OCI-LY1 (cell line): ENCODE measurements around the gene DLGAP3.

Experiments used
- H2AFZ ChIP-seq: fragments of 200-600 bp; sonication (generic), shearing (Covaris generic); 2 replicates; pipeline ENCODE4 v1.6.0; 2014; ENCODE audit warnings: antibody characterized with exemption, mild to moderate bottlenecking, low read length
- H3F3A ChIP-seq: fragments of 200-600 bp; sonication (generic), shearing (Covaris generic); 2 replicates; pipeline ENCODE4 v1.6.0; 2014; ENCODE audit warnings: mild to moderate bottlenecking, antibody characterized with exemption, low read length, moderate library complexity; ENCODE audit not compliant: insufficient read depth
- H3K27ac ChIP-seq: fragments of 200-600 bp; sonication (generic); 2 replicates; pipeline ENCODE4 v1.5.1; 2014; ENCODE audit warnings: low read length, mixed run types, mild to moderate bottlenecking, low read depth; ENCODE audit not compliant: poor library complexity, severe bottlenecking
- H3K27me3 ChIP-seq: fragments of 200-600 bp; sonication (generic); 2 replicates; pipeline ENCODE4 v1.6.0; 2014; ENCODE audit warnings: antibody characterized with exemption, mild to moderate bottlenecking, low read length, moderate library complexity; ENCODE audit not compliant: insufficient read depth
- H3K36me3 ChIP-seq: fragments of 200-600 bp; sonication (generic); 2 replicates; pipeline ENCODE4 v1.6.1; 2014; ENCODE audit warnings: mild to moderate bottlenecking, antibody characterized with exemption, low read length, moderate library complexity, mixed read lengths; ENCODE audit not compliant: insufficient read depth
- H3K4me1 ChIP-seq: fragments of 200-600 bp; sonication (generic); 2 replicates; pipeline ENCODE4 v1.5.1; 2014; ENCODE audit warnings: mild to moderate bottlenecking, low read length, moderate library complexity; ENCODE audit not compliant: insufficient read depth, severe bottlenecking
- H3K4me2 ChIP-seq: fragments of 200-600 bp; sonication (generic), shearing (Covaris generic); 2 replicates; pipeline ENCODE4 v1.6.1; 2014; ENCODE audit warnings: low read length
- H3K4me3 ChIP-seq: fragments of 200-600 bp; sonication (generic); 2 replicates; pipeline ENCODE4 v1.5.1; 2014; ENCODE audit warnings: low read length, low read depth, mild to moderate bottlenecking, mixed read lengths; ENCODE audit not compliant: poor library complexity, severe bottlenecking
- H3K79me2 ChIP-seq: fragments of 200-600 bp; shearing (Covaris generic); 2 replicates; pipeline ENCODE4 v1.6.1; 2016; ENCODE audit warnings: mixed run types, low read length, mixed read lengths; ENCODE audit not compliant: insufficient read depth
- H3K9ac ChIP-seq: fragments of 200-600 bp; sonication (generic), shearing (Covaris generic); 2 replicates; pipeline ENCODE4 v1.6.1; 2014; ENCODE audit warnings: mild to moderate bottlenecking, low read length, mixed read lengths
- H3K9me2 ChIP-seq: fragments of 200-600 bp; sonication (generic), shearing (Covaris generic); 2 replicates; pipeline ENCODE4 v1.6.1; 2014; ENCODE audit warnings: low read depth, mild to moderate bottlenecking, low read length, mixed read lengths
- H3K9me3 ChIP-seq: fragments of 200-600 bp; shearing (Covaris generic); 2 replicates; pipeline ENCODE4 v1.6.1; 2014; ENCODE audit warnings: low read length, mixed read lengths
- H4K20me1 ChIP-seq: fragments of 200-600 bp; sonication (generic), shearing (Covaris generic); 2 replicates; pipeline ENCODE4 v1.6.0; 2016; ENCODE audit warnings: mild to moderate bottlenecking, low read length; ENCODE audit not compliant: insufficient read depth
- EZH2 ChIP-seq: fragments of 200-600 bp; sonication (generic), shearing (Covaris generic); IDR thresholded peaks from 2 replicates; pipeline ENCODE4 v1.8.0; 2017; ENCODE audit warnings: borderline replicate concordance, mixed run types, mild to moderate bottlenecking, antibody characterized with exemption, low read length, moderate library complexity, mixed read lengths
- TF ChIP-seq, protein P1 (sequence below): fragments of 200-600 bp; sonication (generic), shearing (Covaris generic); IDR thresholded peaks from 2 replicates; pipeline ENCODE4 v1.5.1; 2017; ENCODE audit warnings: mild to moderate bottlenecking, antibody characterized with exemption, low read length, moderate library complexity, mixed read lengths

The DLGAP3 gene

DNA sequence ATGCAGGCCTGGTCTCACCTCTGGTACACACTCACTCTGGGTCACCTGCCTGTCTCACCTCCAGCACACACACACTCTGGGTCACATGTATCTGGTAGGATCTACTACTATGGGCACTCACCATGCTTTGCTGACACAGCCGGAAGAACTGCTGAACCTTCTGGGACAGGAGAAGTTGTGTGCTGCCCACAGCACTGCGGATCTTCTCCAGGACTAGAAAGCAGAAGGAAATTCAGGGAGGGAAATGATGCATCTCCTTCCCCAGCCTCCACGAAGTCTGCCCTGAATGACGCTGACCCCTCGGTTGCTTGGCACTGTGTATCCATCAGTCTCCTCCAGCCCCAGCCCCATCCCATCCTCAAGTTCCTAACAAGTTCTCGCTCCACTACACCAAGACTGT is 62.0 kb downstream of the DLGAP3 start:
- no peaks in the 10 kb centered on the region for H3K9me2 ChIP-seq
- H3K79me2 ChIP-seq, result no peaks in the 10 kb centered on the region
- peaks cover 10% of the 10 kb centered on the region for H3K4me1 ChIP-seq
- no peaks in the 10 kb centered on the region for H4K20me1 ChIP-seq
- TF ChIP-seq, protein P1, sequence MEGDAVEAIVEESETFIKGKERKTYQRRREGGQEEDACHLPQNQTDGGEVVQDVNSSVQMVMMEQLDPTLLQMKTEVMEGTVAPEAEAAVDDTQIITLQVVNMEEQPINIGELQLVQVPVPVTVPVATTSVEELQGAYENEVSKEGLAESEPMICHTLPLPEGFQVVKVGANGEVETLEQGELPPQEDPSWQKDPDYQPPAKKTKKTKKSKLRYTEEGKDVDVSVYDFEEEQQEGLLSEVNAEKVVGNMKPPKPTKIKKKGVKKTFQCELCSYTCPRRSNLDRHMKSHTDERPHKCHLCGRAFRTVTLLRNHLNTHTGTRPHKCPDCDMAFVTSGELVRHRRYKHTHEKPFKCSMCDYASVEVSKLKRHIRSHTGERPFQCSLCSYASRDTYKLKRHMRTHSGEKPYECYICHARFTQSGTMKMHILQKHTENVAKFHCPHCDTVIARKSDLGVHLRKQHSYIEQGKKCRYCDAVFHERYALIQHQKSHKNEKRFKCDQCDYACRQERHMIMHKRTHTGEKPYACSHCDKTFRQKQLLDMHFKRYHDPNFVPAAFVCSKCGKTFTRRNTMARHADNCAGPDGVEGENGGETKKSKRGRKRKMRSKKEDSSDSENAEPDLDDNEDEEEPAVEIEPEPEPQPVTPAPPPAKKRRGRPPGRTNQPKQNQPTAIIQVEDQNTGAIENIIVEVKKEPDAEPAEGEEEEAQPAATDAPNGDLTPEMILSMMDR, result no peak
- no peak for TF ChIP-seq EZH2
- no peaks in the 10 kb centered on the region for H3K9me3 ChIP-seq
- H2AFZ ChIP-seq, result no peak overlapping the region
- H3K27me3 ChIP-seq, result no peaks in the 10 kb centered on the region
- no peaks in the 10 kb centered on the region for H3K36me3 ChIP-seq
- no peak overlapping the region for H3K4me3 ChIP-seq
- no peak overlapping the region for H3K4me2 ChIP-seq
- H3K9ac ChIP-seq, result no peak overlapping the region
- no peaks in the 10 kb centered on the region for H3F3A ChIP-seq
- H3K27ac ChIP-seq, result no peak overlapping the region

DNA sequence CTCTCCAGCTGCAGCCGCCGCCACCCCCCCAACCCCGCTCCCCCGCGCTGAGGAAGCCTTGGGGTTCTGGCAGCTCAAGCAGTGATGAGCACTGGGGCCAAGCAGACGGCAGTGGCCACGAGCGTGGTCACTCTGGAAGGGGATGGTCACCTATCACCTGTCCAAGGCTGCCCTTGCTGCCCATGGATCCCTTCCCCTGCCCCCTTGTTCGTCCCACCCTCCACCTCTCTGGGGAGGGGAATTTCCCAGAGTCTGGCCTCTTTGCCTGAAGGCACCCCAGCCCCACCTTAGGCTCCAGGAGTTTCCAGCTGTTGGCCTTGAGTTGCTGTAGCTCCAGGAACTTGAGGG is 62.7 kb downstream of the DLGAP3 start:
- no peaks in the 10 kb centered on the region for H3K9me2 ChIP-seq
- H3K27me3 ChIP-seq, result no peaks in the 10 kb centered on the region
- peaks cover 10% of the 10 kb centered on the region for H3K4me1 ChIP-seq
- H3K27ac ChIP-seq, result no peak overlapping the region
- H3K4me2 ChIP-seq, result peak overlapping the region; percentile 80
- no peak overlapping the region for H2AFZ ChIP-seq
- H3K9ac ChIP-seq, result peak overlapping the region; percentile 75; the same call in 1 of the 2 replicates
- no peaks in the 10 kb centered on the region for H4K20me1 ChIP-seq
- H3K36me3 ChIP-seq, result no peaks in the 10 kb centered on the region
- no peaks in the 10 kb centered on the region for H3K79me2 ChIP-seq
- no peaks in the 10 kb centered on the region for H3K9me3 ChIP-seq
- TF ChIP-seq EZH2, result no peak
- TF ChIP-seq, protein P1, result no peak
- H3F3A ChIP-seq, result no peaks in the 10 kb centered on the region
- H3K4me3 ChIP-seq, result peak overlapping the region; percentile 68

DNA sequence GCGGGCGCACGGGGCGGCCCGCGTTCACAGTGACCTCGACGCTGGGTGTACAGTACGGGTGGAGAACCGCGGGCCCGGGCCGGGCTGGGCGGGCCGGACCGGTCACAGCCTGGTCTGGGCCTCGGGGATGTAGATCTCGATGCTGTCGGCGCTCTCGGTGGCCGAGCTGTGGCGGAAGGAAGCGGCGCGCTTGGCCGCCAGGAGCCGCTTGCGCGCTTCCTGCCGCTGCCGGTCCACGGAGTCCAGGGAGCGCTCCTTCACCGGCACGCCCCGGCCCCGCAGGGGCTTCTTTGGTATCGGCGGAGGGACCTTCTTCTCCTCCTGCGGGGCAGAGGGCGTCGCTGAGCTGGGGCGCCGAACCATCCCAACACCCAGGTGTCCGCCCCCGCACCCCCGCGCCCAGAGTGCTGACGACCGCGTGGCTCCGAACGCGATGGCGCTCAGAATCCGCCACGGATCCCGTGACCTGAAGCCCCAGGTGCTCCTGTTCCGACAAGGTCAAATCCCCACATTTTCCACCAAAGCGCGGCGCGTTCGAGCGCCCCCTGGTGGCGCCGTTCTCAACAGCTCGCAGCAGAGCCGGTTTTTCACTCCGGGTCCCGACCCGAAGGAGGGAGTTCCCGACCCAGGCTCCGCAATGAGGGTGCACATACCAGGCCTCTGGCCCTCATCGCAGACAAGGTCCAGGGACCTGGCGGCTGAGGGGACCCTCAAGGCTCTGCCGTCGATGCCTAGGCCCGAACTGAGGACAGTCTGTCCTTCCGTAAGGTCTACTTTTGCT is 63.3 kb downstream of the DLGAP3 start:
- Histone ChIP-seq H3K27me3 (no peaks in the 10 kb centered on the region), H2AFZ (no peak overlapping the region)
- TF ChIP-seq EZH2, result no peak
- TF ChIP-seq, protein P1, result peak; percentile 97

More for the DNA sequence above, 63.3 kb downstream of the DLGAP3 start:
- peak overlapping the region; percentile 68 for H3K4me3 ChIP-seq
- H3K27ac ChIP-seq, result no peak overlapping the region
- no peaks in the 10 kb centered on the region for H3K79me2 ChIP-seq
- H3K9ac ChIP-seq, result peak overlapping the region; percentile 75
- no peaks in the 10 kb centered on the region for H3K36me3 ChIP-seq
- H3F3A ChIP-seq, result no peaks in the 10 kb centered on the region
- no peaks in the 10 kb centered on the region for H3K9me3 ChIP-seq
- no peaks in the 10 kb centered on the region for H3K9me2 ChIP-seq
- H3K4me2 ChIP-seq, result peak overlapping the region; percentile 80
- H3K4me1 ChIP-seq, result peaks cover 10% of the 10 kb centered on the region
- no peaks in the 10 kb centered on the region for H4K20me1 ChIP-seq
